HPDE6-E6E7 (cell line): Measurements from ENCODE around the gene UBXN7.
A peak's percentile ranks its signal among the peaks of the same experiment; 100 is the strongest.
"Not testable (repeated sequence)": the region's sequence is repeated elsewhere in the genome, so short reads cannot be mapped to it uniquely, and the experiment has no call there.

Source experiments
- DNase-seq: peaks from one replicate; pipeline ENCODE4 v3.0.0; 2011; ENCODE audit warnings: missing footprints; ENCODE audit errors: extremely low spot score

Gene UBXN7

GRCh38 chr3:196317687-196318467, 114.3 kb downstream of the UBXN7 start, which contains the start of gene DYNLT2B:
Gene DYNLT2B, minus strand, starts transcription at chr3:196318240. Its CDS starts 88 bp downstream, at chr3:196318152.
- DNase-seq, result peak; percentile 95

- not testable (repeated sequence) for DNase-seq
Observed at GRCh38 chr3:196316799-196317686, 115.2 kb downstream of the UBXN7 start.

GRCh38 chr3:196315821-196316220, 116.4 kb downstream of the UBXN7 start:
- no peak for DNase-seq

- no peak for DNase-seq
Observed at GRCh38 chr3:196314597-196314996, 117.6 kb downstream of the UBXN7 start.

DNA sequence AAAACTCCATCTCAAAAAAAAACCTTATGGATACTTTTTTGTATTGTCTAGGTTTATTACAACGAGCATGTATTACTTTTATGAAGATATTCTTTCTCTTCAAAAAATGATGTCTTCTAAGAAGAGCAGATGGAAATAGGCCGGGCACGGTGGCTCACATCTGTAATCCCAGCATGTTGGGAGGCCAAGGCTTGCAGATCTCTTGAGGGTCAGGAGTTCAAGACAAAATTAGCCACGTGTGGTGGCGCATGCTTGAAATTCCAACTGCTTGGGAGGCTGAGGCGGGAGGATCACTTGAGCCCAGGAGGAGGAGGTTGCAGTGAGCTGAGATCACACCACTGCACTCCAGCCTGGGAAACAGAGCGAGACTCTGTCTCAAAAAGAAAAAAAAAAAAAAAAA, 118.1 kb downstream of the UBXN7 start:
- not testable (repeated sequence) for DNase-seq

- DNase-seq, result not testable (repeated sequence)
Observed at GRCh38 chr3:196302960-196303359, 129.3 kb downstream of the UBXN7 start.

DNA sequence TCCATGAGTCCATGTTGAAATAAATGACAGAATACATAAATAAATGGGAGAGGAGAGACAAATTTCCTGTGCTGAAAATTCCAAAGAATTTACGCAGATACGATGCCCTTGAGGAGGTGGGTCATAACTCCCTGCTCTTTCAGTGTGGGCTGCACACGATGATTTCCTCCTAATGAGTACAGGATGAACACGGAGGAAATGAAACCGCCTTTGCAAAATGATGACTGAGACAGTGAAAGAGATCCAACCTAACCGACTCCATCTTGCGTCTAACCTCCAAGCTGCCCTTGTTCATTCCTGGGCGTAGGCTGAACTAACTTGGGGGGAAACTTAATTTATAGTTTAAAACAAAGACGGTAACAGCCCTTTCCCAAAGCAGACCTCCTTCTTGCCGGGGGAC, 129.7 kb downstream of the UBXN7 start:
- DNase-seq, result not testable (repeated sequence)

- no peak for DNase-seq
Observed at GRCh38 chr3:196298521-196298920, 133.7 kb downstream of the UBXN7 start.
